Measurements from ENCODE around the gene ZNRF1. TPM values are rescaled to one million over a fixed set of nuclear protein-coding genes. Genes with fewer than 3 reads are reported as not detected.
"Not testable (repeated sequence)": the region's sequence is repeated elsewhere in the genome, so short reads cannot be mapped to it uniquely, and the experiment has no call there.

ZNRF1 gene
- total and polyA plus RNA-seq, 8 donors, result 8.8 to 40.1 (median 14.0) TPM

DNA sequence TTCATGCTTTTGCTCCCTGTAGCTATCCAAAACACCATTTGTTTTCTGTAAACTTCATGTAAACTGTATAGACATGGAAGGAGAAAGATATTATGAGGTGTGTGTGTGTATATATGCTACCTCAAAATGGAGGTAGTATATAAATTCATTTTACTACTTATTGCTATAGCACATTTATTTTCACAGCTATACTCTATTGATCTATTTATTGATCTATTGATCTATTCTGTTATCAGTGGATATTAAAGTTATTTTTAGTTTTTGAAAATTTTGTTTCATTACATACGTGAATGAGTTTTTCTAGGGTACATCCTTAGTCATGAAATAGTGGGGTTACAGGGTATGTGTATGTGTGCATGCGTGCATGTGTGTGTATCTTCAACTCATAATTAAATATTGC is 15.5 kb downstream of the ZNRF1 start:
- Histone ChIP-seq H3K4me3 (no peak overlapping the region), H3K4me1 (peaks cover 21 to 62% (median 47%) of the 10 kb centered on the region in 4 donors), H3K27me3 (no peaks in the 10 kb centered on the region), H3K9me3 (no peaks in the 10 kb centered on the region), H3K36me3 (no peaks in the 10 kb centered on the region), H3K27ac (no peak overlapping the region)
- no peak for TF ChIP-seq POLR2A (IDR thresholded peaks at IDR 0.05)
- TF ChIP-seq EP300 (IDR thresholded peaks at IDR 0.05), result no peak
- TF ChIP-seq, protein P1, sequence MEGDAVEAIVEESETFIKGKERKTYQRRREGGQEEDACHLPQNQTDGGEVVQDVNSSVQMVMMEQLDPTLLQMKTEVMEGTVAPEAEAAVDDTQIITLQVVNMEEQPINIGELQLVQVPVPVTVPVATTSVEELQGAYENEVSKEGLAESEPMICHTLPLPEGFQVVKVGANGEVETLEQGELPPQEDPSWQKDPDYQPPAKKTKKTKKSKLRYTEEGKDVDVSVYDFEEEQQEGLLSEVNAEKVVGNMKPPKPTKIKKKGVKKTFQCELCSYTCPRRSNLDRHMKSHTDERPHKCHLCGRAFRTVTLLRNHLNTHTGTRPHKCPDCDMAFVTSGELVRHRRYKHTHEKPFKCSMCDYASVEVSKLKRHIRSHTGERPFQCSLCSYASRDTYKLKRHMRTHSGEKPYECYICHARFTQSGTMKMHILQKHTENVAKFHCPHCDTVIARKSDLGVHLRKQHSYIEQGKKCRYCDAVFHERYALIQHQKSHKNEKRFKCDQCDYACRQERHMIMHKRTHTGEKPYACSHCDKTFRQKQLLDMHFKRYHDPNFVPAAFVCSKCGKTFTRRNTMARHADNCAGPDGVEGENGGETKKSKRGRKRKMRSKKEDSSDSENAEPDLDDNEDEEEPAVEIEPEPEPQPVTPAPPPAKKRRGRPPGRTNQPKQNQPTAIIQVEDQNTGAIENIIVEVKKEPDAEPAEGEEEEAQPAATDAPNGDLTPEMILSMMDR (IDR thresholded peaks at IDR 0.05), result no peak
- TF ChIP-seq POLR2AphosphoS5 (IDR thresholded peaks at IDR 0.05), result no peak
- 94 to 99% (median 98%) methylated on average over 2 of the region's 2 CpGs for WGBS, 5 donors
- intact Hi-C loops (cut with DNase I; ENCODE audit: low total_unique reads), result no loop called here
- DNase-seq, result no peak

DNA sequence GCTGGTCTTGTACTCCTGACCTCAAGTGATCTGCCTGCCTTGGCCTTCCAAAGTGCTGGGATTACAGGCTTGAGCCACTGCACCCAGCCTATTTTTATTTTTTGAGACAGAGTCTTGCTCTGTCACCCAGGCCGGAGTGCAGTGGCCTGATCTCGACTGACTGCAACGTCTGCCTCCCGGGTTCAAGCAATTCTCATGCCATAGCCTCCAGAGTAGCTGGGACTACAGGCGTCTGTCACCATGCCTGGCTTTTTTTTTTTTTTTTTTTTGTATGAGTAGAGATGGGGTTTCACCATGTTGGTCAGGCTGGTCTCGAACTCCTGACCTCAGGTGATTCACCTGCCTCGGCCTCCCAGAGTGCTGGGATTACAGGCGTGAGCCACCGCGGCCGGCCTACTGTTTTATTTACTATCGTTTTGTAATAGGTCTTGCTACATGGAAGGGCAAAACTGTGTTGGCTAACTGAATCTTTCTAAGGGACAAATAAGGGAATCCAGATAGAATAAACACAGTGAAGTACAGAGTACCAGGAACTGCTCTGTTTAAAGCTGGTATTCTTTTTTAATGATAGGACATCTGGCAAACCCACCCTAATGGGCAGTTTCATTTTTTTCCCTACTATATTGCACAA is 17.7 kb downstream of the ZNRF1 start:
- H3K9me3 ChIP-seq; H3K27me3 ChIP-seq; H3K4me3 ChIP-seq; DNase-seq; intact Hi-C loops (cut with DNase I; ENCODE audit: low total_unique reads); H3K36me3 ChIP-seq: not testable (repeated sequence)
- H3K4me1 ChIP-seq, result peaks cover 18 to 47% (median 39%) of the 10 kb centered on the region in 4 donors
- WGBS, 5 donors, result 82 to 90% (median 87%) methylated on average over 12 of the region's 12 CpGs
- H3K27ac ChIP-seq, result peak overlapping the region in 3 of 5 donors; percentile 29 to 47 (median 43)

DNA sequence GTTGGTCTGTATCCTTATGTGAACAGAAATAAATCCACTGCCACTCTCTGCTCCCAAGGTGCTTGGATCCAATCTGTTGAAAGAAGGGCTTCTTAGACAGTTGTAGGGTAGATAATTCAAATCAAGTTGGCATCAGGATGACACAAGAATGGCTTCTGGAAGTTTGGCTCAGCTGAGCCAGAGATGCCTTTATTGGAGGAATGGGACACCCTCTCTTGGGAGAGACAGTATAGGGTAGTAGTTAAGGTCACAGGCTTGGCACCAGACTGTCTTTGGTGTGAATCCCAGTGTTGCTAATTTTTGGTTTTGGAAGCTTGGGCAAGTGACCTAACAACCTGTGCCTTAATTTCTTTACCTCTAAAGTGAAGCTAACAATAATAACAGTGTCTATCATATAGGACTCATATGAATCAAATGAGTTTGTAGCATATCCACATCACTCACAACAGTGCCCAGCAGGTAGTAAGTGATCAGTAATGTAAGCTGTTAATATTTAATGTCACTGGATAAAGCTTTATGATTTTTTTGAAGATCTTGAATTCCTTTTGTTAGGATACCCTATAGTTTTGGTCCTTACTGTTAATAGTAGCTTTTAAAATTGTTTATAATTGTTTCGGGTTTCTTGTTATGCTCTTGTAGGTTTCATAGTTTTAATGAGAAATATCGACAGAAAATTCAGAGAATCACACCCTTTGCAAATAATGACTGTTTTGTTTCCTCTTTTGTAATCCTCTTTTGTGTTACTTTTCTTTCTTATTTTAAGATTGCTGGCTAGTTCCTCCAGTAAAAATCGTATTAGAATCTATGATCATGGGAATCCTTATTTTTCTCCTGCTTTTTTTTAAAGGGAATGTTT is 19.1 kb downstream of the ZNRF1 start:
- Histone ChIP-seq H3K4me3 (no peak overlapping the region), H3K9me3 (peaks cover 0 to 13% (median 3%) of the 10 kb centered on the region in 4 donors), H3K4me1 (peaks cover 6 to 34% (median 26%) of the 10 kb centered on the region in 4 donors), H3K27ac (peak overlapping the region in 3 of 5 donors; percentile 27 to 29 (median 29)), H3K36me3 (peaks cover 0 to 6% (median 0%) of the 10 kb centered on the region in 4 donors), H3K27me3 (no peaks in the 10 kb centered on the region)
- TF ChIP-seq POLR2AphosphoS5 (IDR thresholded peaks at IDR 0.05) (no peak), EP300 (IDR thresholded peaks at IDR 0.05) (no peak), POLR2A (IDR thresholded peaks at IDR 0.05) (no peak)
- TF ChIP-seq, protein P1 (IDR thresholded peaks at IDR 0.05), result no peak
- WGBS, 5 donors, result 20 to 33% (median 28%) methylated on average over 3 of the region's 3 CpGs
- intact Hi-C loops (cut with DNase I; ENCODE audit: low total_unique reads), result no loop called here
- no peak for DNase-seq

DNA sequence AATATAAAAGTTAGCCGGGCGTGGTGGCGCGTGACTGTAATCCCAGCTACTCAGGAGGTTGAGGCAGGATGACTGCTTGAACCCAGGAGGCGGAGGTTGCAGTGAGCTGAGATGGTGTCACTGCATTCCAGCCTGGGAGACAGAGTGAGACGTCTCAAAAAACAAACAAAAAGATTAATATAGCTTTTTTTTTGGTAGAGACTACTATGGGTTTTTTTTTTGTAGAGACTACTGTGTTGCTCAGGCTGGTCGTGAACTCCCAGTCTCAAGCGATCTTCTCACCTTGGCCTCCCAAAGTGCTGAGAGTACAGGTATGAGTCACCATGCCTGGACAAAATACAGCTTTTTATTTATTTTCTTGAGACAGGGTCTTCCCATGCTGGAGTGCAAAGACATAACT is 20.2 kb downstream of the ZNRF1 start:
- no peak for DNase-seq
- WGBS, 5 donors, result 81 to 90% (median 86%) methylated on average over 8 of the region's 8 CpGs
- intact Hi-C loops (cut with DNase I; ENCODE audit: low total_unique reads), result no loop called here
- no peak overlapping the region for H3K4me3 ChIP-seq
- H3K4me1 ChIP-seq, result peaks cover 0 to 31% (median 22%) of the 10 kb centered on the region in 4 donors
- H3K9me3 ChIP-seq, result peaks cover 0 to 13% (median 3%) of the 10 kb centered on the region in 4 donors
- TF ChIP-seq POLR2AphosphoS5 (IDR thresholded peaks at IDR 0.05), result no peak
- no peak for TF ChIP-seq EP300 (IDR thresholded peaks at IDR 0.05)
- TF ChIP-seq POLR2A (IDR thresholded peaks at IDR 0.05), result no peak
- TF ChIP-seq, protein P1 (IDR thresholded peaks at IDR 0.05), result no peak
- no peak overlapping the region for H3K27ac ChIP-seq
- no peaks in the 10 kb centered on the region for H3K27me3 ChIP-seq
- peaks cover 0 to 6% (median 0%) of the 10 kb centered on the region in 4 donors for H3K36me3 ChIP-seq

Measured in stomach (tissue), 9 donors.